GM21526 (cell line): Measurements from ENCODE around the gene AZU1.
"Not testable (repeated sequence)": the region's sequence is repeated elsewhere in the genome, so short reads cannot be mapped to it uniquely, and the experiment has no call there.

Experiments
- ATAC-seq: cut with Tn5 transposase; IDR thresholded peaks from one replicate; pipeline ENCODE4 v1.9.1; 2021; ENCODE audit warnings: moderate library complexity; ENCODE audit not compliant: unreplicated experiment, low FRiP score

The AZU1 gene

DNA sequence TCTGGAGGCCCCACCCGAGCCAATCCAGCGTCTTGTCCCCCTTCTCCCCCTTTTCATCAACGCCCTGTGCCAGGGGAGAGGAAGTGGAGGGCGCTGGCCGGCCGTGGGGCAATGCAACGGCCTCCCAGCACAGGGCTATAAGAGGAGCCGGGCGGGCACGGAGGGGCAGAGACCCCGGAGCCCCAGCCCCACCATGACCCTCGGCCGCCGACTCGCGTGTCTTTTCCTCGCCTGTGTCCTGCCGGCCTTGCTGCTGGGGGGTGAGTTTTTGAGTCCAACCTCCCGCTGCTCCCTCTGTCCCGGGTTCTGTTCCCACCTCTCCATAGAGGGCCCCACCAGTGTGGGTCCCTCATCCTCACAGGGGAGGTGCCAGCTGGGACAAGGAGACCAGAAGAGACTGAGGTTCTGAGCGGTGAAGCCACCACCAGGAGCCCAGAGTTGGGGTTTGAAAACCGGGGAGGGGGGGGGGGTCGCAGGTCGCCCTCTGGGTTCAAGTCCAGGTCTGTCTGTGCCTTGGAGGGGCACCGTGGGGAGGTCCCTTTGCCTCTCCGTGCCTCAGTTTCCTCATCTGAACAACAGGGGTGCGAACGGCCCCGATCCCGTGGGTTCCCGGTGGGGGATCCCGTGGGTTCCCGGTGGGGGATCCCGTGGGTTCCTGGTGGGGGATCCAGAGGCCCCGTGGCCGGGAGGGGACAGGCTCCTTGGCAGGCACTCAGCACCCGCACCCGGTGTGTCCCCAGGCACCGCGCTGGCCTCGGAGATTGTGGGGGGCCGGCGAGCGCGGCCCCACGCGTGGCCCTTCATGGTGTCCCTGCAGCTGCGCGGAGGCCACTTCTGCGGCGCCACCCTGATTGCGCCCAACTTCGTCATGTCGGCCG, 24.7 kb downstream of the AZU1 start, which contains the start of gene ELANE:
TSS of gene ELANE (plus strand) at position 168 of the 878 bp plus-strand sequence. CDS start at position 194, 26 bp downstream.
- ATAC-seq: no peak

DNA sequence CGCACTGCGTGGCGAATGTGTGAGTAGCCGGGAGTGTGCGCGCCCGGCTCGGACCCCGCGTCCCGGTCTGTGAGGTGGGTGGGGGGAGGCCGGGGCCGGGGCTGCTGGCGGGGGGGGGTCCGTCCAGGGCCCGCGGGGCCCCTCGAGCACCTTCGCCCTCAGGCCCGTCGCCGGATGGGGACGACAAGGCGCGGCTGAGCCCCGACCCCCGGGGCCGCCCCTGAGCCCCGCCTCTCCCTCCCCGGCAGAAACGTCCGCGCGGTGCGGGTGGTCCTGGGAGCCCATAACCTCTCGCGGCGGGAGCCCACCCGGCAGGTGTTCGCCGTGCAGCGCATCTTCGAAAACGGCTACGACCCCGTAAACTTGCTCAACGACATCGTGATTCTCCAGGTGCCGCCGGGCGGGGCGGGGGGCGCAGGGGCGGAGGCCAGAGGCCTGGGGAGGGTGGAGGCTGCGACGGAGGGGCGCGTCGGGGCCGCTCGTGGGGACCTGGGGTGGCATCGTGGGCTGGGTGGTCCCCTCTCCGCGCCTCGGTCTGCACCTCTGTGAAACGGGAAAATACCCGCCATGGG, 25.5 kb downstream of the AZU1 start:
- ATAC-seq: no peak

DNA sequence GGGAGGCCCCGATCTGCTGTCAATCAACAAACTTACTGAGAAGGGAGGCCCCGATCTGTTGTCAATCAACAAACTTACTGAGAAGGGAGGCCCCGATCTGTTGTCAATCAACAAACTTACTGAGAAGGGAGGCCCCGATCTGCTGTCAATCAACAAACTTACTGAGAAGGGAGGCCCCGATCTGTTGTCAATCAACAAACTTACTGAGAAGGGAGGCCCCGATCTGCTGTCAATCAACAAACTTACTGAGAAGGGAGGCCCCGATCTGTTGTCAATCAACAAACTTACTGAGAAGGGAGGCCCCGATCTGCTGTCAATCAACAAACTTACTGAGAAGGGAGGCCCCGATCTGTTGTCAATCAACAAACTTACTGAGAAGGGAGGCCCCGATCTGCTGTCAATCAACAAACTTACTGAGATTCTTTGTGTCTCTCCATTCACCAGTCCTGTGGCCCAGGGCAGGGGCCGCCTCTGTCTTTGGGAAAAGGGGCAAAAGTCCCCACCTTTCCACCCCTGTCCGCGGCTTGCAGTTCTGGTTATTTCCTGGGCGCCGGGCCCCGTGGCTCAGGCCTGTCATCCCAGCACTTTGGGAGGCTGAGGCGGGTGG, 26.1 kb downstream of the AZU1 start:
- not testable (repeated sequence) for ATAC-seq

DNA sequence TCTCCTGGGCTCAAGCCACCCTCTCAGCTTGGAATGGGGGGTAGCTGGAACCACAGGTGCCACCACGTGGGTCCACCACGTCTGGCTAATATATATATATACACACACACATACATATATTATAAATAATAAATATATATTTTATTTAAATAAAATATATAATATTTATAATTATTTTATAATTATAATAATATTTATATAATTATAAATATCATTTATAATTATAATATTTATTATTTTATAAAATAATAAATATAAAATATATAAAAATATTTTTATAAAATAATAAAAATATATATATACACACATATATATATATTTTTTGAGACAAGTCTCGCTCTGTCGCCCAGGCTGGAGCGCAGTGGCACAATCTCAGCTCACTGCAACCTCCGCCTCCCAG, 26.9 kb downstream of the AZU1 start:
- no peak for ATAC-seq

DNA sequence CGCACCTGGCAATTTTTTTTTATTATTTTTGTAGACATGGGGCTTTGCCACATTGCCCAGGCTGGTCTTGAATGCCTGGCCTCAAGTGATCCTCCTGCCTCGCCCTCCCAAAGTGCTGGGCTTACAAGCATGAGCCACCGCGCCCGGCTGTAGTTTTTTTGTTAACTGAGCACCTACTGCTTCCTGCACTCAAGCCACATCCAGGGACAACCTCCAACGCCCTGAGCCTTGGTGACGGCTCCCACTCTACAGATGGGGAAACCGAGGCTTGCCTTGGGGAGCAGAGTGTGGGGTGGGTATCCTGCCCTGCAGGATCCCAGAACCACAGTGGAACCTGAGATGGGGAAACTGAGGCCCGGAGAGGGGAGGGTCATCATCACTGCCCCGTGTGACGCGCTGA, 27.5 kb downstream of the AZU1 start:
- no peak for ATAC-seq

DNA sequence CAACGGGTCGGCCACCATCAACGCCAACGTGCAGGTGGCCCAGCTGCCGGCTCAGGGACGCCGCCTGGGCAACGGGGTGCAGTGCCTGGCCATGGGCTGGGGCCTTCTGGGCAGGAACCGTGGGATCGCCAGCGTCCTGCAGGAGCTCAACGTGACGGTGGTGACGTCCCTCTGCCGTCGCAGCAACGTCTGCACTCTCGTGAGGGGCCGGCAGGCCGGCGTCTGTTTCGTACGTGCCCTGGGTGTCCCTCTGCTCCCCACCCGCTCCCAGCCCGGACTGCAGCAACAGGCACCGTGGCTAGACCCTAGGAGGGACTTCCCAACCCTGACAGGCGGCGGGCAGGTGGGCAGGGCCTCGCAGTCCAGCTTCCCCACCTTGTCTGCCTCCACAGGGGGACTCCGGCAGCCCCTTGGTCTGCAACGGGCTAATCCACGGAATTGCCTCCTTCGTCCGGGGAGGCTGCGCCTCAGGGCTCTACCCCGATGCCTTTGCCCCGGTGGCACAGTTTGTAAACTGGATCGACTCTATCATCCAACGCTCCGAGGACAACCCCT, 28.0 kb downstream of the AZU1 start:
- no peak for ATAC-seq

DNA sequence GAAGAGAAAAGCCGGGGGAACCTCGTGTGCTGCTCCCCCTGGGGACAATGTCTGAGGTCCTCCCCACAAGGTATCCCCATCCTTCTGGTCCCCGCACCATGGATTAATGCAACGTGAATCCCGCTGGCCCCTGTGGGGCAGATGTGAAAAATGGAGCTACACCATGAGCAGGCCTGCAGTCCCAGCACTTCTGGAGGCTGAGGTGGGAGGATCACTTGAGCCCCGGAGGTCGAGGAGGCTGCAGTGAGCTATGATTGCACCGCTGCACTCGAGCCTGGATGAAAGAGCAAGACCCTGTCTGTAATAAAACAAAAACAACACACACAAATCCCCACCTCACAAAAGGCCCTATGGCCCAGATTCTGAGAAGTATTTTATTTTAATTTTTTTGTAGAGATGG, 30.6 kb downstream of the AZU1 start:
- no peak for ATAC-seq

DNA sequence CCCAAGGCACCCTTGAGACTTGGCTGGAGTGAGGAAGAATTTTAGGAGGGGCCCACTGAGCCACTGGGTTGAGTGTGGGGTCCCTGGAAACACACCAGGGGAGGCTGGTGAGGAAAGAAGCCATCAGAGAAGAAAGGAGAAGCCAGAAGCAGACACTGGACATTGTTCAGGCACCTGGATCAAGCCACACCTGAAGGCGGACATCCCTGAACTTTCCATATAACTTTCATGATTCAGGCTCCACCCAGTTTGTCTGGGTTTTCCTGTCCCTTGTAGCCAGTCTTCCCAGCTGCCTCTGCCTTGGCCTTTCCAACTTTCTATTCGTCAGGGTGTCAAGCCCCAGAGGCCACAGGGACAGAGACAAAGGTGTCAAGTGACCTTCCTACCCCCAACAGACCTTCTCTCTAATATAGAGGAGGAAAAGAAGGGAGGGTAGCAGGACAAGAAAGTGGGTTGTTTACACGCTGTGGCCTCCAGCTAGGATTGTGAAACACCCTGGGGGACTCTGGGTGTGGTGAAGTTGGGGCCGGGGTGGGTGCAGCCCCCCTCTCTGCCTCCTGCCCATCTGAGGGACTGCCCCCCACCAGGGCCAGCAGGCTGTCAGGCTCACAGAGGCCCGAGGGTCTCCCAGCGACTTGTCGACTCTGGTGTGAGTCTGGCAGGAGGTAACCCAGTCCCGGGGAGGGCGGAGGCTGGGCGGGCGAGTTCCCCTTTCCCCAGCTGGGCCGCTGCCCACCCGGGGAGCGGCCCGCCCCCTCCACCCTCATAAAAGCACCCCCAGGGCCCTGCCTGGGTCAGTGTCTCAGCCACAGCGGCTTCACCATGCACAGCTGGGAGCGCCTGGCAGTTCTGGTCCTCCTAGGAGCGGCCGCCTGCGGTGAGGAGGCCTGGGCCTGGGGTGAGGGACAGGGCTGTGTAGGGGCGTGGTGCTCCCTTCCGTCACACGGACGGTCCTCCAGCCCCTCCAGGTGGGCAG, 31.5 kb downstream of the AZU1 start, which contains the start of gene CFD:
TSS of gene CFD (plus strand) at position 797 of the 976 bp plus-strand sequence. CDS start at position 823, 26 bp downstream.
- ATAC-seq: no peak

DNA sequence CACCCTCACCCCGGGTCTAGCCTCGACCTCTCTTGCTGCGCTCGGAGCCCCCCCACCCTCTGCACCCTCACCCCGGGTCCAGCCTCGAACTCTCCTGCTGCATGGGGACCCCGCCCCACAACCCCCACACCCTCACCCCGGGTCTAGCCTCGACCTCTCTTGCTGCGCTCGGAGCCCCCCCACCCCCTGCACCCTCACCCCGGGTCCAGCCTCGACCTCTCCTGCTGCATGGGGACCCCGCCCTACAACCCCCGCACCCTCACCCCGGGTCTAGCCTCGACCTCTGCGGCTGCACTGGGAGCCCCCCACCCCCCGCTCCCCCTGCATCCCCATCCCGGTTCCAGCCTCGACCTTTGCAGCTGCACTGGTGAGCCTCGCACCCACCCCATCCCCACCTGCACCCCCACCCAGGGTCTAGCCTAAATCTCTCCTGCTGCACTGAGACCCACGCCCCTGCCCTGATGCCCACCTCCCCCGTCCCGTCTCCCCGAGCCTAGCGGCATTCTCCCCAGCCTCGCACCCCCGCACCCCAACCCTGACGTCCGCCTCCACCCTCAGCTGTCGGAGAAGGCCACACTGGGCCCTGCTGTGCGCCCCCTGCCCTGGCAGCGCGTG, 33.6 kb downstream of the AZU1 start:
- no peak for ATAC-seq

DNA sequence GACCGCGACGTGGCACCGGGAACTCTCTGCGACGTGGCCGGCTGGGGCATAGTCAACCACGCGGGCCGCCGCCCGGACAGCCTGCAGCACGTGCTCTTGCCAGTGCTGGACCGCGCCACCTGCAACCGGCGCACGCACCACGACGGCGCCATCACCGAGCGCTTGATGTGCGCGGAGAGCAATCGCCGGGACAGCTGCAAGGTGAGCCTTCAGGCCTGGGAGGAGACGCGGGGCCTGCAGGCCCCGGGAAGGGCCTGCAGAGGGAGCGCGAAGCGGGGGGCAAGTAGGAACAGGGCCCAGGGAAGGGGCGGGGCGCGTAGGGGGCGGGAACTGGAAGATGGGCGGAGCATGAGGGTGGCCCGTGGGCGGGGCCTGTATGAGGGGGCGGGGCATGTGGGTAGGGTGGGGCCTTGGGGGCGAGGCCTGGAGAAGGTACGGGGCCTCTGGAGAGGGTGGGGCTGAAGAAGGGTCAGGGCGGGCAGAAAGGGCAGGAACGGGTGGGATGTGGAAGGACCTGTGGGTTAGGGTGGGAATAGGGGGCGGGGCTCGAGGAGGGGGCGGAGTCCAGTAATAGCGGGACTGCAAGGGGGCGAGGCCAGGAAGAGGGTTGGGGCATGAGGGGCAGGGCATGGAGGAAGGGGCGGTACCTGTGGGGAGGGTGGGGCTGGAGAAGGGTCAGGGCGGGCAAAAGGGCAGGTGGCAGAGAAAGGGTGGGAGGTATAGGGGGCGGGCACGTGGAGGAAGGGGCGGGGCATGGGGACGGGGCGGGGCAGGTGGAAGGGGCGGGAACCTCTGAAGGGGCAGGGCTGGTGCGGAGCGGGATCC, 34.3 kb downstream of the AZU1 start:
- no peak for ATAC-seq

DNA sequence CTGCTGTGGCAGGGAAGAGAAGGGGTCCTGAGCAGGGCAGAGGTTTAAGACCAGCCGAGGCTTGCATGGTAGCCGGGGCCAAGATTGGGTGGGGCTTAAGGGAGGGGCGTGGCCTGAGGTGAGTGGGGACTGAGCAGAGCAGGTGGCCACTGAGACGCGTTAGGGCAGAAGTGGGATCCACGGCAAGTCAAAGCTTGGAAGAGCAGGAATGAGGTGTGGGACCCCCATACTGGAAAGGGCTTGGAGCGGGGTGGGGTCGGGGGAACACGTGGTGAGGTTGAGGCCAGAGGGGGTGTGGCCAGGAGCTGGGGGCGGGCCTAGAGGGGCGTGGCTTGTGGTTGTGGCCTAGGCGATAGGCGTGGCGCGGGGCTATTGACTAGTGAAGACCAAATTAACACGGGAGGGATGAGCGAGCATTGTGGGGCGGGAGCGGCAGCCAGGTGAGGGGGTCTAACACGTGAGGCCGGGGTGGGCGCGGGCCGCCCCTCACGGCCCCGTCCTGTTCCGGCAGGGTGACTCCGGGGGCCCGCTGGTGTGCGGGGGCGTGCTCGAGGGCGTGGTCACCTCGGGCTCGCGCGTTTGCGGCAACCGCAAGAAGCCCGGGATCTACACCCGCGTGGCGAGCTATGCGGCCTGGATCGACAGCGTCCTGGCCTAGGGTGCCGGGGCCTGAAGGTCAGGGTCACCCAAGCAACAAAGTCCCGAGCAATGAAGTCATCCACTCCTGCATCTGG, 35.1 kb downstream of the AZU1 start:
- ATAC-seq: no peak

DNA sequence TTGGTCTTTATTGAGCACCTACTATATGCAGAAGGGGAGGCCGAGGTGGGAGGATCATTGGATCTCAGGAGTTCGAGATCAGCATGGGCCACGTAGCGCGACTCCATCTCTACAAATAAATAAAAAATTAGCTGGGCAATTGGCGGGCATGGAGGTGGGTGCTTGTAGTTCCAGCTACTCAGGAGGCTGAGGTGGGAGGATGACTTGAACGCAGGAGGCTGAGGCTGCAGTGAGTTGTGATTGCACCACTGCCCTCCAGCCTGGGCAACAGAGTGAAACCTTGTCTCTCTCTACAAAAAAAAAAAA, 35.6 kb downstream of the AZU1 start:
- no peak for ATAC-seq

DNA sequence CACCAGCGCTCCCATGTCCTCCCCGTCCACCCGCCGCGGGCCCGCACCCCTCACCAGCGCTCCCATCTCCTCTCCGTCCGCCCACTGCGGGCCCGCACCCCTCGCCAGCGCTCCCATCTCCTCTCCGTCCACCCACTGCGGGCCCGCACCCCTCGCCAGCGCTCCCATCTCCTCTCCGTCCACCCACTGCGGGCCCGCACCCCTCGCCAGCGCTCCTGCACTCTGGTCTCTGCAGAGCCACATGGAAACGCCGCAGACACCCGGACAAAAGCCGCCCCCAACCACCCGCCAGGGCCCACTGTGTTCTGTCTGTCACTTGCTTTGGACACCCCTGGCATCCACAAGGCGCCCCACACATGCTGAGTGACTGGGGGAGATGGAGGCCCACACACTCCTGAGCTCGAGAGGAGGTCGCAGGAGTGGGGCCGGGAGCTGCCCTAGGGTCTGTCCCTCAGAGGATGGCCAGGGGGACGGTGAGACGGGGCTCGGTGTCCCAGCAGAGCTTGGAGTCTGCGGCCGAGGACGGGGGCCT, 39.2 kb downstream of the AZU1 start:
- no peak for ATAC-seq

DNA sequence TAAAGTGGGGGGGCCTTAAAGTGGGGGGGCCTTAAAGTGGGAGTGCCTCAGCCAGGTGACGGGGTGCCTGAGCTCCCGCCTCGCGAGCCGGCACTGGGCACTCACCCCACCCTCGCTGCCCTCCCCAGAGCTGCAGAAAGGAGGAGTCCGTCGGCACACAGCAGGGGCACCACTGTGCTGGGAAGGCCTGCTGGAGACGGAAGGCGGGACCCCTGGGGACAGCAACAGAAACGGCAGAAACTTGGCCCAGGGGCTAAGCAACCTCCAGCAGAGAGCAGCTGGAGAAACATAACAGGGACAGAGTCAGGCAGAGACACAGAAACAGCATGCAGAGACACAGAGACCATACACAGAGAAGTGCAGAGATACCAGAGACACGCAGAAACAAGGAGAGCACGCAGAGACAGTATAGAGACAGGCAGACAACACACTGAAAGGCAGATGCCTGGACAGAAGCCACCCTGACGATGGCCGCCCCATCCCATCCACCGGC, 39.7 kb downstream of the AZU1 start:
- no peak for ATAC-seq

DNA sequence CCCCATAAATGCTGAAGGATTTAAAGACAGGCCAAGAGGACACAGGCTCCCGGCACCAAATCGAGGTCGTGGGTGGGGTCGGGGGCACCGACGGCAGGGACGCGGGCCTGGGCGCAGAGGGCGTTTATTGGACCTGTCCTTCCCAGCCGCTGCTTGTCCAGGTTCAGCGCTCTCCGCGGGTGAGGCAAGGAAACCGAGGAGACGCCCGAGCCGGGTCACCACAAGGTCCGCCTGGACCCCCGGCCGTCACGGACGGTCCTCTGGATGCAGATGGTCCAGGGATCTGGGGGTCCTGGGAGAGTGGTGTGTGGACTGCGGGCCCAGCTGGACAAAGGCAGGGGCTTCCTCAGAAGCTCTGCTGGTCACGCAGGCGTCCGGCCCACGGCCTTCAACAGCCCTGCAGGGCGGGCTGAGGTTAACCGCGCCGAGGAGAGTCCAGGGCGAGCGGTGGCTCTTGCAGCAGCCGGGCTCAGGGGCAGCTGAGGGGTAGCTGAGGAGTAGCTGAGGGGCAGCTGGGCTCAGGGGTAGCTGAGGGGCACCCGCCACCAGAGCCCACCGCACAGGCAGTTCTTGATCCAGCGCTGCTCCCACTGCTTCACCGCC, 40.3 kb downstream of the AZU1 start:
- ATAC-seq: no peak

DNA sequence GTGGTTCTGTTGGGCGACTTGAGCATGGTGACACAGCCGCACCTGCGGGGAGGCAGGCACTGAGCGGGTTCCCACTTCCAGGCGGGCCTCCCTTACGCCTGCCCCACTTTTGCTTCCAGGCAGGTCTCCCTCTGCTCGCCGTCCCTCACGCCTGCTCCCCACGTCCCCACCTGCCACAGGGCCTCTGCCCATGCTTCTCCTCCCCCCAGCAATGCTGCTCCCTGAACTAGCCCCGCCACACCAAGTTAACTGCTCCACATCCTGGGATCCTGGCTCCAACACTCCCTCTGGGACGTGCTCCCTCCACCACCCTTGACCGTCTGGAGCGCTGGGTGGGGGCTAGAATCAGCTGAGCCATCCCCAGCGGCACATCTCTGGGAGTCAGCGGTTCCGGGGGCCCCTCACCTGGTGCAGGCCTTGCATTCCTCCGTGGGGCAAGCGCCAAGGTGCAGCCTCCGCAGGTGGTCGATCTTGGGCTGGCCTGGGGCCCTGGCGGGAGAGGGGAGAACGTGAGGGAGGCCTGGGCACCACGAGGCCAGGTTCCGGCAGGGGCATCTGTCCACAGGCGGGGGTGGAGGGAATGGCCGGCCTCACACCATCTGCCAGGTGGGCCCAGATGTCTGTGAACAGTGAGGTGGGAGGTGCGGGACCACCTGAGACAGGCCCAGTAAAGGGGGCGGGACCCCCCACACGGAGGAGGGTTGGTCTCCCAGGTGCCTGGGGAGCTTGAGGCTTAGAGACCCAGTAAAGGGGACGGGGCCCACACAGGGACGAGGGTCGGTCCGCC, 41.0 kb downstream of the AZU1 start:
- no peak for ATAC-seq
